22Rv1 (cell line): ENCODE data around the gene C1orf35.

Source experiments
- ZFX ChIP-seq: fragments of 450-650 bp; IDR thresholded peaks from 2 replicates; pipeline ENCODE4 v1.6.1; 2017; ENCODE audit warnings: antibody characterized with exemption, borderline replicate concordance
- TF ChIP-seq, protein P1 (sequence below): fragments of 450-650 bp; IDR thresholded peaks from 2 replicates; pipeline ENCODE4 v1.5.1; 2017; ENCODE audit warnings: mild to moderate bottlenecking

DNA sequence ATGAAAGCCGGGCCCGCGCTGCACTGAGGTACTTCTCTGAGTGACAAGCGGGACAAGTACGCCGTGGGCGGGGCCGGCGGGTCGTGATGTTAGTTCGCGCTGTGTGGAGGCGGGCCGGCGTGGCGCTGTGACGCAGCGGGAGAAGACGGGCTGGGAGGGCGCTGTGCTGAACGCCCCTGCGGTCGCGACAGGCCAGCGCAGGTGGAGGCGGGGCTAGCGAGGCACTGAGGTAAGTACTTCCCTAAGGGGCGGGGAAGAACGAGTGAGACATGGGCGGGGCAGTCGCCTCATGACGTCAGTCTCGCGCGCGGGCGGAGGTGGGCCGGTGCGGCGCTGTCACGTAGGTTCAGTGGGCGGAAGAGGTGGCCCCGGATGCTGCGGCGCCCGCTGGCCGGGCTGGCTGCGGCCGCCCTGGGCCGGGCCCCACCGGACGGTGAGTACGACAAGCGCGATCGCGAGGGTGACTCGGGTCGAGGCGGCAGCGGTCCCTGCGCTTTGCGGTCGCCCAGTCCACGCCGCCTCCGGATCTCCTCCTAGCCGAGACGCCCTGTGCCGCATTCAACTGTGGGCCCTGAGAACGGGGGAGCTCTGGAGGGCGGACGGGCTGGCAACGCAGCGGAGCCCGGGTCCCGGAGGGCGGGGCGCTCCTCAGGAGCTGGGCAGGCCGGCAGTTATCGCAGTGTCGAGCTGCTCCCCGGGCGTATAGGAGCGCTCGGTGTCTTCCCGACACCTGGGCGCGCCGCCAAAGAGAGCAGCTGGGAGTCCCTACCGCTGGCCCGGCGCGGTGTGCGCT is 37.0 kb upstream of the C1orf35 start, which contains the start of gene GUK1:
- TF ChIP-seq ZFX: no peak
- TF ChIP-seq, protein P1, sequence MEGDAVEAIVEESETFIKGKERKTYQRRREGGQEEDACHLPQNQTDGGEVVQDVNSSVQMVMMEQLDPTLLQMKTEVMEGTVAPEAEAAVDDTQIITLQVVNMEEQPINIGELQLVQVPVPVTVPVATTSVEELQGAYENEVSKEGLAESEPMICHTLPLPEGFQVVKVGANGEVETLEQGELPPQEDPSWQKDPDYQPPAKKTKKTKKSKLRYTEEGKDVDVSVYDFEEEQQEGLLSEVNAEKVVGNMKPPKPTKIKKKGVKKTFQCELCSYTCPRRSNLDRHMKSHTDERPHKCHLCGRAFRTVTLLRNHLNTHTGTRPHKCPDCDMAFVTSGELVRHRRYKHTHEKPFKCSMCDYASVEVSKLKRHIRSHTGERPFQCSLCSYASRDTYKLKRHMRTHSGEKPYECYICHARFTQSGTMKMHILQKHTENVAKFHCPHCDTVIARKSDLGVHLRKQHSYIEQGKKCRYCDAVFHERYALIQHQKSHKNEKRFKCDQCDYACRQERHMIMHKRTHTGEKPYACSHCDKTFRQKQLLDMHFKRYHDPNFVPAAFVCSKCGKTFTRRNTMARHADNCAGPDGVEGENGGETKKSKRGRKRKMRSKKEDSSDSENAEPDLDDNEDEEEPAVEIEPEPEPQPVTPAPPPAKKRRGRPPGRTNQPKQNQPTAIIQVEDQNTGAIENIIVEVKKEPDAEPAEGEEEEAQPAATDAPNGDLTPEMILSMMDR: peak; percentile 51
